ENCODE data around the gene CCDC91.

- TF ChIP-seq CTCF (IDR thresholded peaks at IDR 0.05) = no peak
- no peak for TF ChIP-seq POLR2A (IDR thresholded peaks at IDR 0.05)
Measured at GRCh38 chr12:28144532-28144931, 45.7 kb upstream of the CCDC91 start.
